ENCODE measurements around the gene MBD5.

Gene MBD5

DNA sequence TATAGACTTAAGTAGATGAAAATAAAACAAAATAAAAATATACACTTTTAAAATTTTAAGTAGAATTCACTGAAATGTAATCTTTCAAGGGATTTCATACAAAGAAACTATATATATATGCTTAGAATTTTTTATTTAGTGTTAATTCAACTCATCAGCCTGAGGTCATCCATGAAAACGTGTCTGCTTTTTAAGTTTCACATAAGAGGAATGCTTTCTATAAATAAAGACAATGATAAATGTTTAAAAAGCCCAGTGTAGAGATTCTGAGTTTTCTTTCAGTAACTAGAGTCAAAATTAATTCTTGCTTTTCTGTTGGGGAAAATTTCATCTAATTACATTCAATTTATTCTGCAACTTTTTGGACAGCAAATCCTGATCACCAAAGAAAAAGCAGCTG is 213.3 kb downstream of the MBD5 start:
- no peaks in the 10 kb centered on the region for H3K9me3 ChIP-seq
- in situ Hi-C loops (cut with MboI; ENCODE audit: low sequenced_read_pairs) = no loop called here
- H3K27me3 ChIP-seq (ENCODE audit: low read depth) = no peaks in the 10 kb centered on the region

DNA sequence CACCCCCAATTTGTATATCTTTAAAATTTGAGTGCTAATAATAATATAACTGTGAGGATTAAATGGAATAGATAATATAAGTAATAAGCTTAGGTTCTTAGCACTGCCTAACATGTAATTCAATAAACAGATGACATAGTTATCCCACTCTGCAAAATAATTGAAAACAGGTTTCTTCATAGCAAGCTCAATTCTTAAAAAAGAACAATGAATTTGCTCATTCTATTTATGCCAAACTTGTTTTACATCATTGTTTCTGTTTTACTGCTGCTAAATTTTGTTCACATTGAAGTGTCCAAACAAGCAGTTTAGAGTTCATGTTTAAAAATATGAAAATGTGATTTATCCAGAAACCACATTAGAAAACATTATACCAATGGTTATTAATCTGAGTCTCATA is 217.0 kb downstream of the MBD5 start:
- in situ Hi-C loops (cut with MboI; ENCODE audit: low sequenced_read_pairs) = no loop called here

More for the DNA sequence above, 213.3 kb downstream of the MBD5 start:
- H3K36me3 ChIP-seq (replicated peaks) = no peaks in the 10 kb centered on the region
- H3K4me3 ChIP-seq = no peak overlapping the region
- DNase-seq (ENCODE audit: low spot score in 2 of 2) = no peak
- H3K4me1 ChIP-seq = no peaks in the 10 kb centered on the region

DNA sequence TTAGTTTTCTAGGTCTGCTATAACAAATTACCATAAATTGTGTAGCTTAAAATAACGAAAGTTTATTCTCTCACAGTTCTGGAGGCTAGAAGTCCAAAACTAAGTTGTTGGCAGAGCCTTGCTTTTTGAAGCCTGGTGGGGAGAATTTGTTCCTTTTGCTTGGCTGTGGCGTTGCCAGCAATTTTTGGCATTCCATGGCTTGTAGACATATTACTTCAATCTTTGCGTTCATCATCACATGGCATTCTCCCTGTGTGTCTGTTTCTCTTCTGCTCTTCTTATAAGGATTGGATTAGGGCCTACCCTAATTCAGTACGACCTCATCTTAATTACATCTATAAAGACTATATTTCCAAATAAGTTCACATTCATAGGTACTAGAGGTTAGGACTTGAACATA is 217.7 kb downstream of the MBD5 start:
- H3K4me1 ChIP-seq = no peaks in the 10 kb centered on the region
- H3K4me3 ChIP-seq = no peak overlapping the region
- no peak for DNase-seq (ENCODE audit: low spot score in 2 of 2)
- no peaks in the 10 kb centered on the region for H3K27me3 ChIP-seq (ENCODE audit: low read depth)
- H3K9me3 ChIP-seq = no peaks in the 10 kb centered on the region; the same call in 1 of the 2 replicates
- no peaks in the 10 kb centered on the region for H3K36me3 ChIP-seq (replicated peaks)
- in situ Hi-C loops (cut with MboI; ENCODE audit: low sequenced_read_pairs) = no loop called here

More for the DNA sequence above, 217.0 kb downstream of the MBD5 start:
- Histone ChIP-seq H3K27me3 (ENCODE audit: low read depth) (no peaks in the 10 kb centered on the region), H3K4me1 (no peaks in the 10 kb centered on the region), H3K9me3 (no peaks in the 10 kb centered on the region; the same call in 1 of the 2 replicates), H3K4me3 (no peak overlapping the region), H3K36me3 (replicated peaks) (no peaks in the 10 kb centered on the region)
- DNase-seq (ENCODE audit: low spot score in 2 of 2) = no peak

DNA sequence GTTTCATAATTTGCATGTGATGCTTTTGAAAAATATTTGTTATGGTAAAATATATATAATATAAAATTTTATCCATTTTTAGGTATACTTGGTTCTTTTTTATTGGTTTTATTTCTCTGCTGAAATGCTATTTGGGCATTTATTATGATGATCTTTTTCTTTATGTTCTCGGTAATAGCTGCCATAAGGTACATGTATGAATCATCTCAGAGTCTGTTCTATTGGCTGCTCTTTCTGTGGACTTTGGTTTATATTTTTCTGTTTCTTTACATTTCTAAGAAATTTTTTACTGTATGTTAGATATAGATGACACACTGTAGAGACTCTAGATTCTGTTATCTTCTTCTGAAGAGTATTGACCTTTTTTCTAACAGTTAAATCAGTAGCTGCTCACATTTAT is 219.9 kb downstream of the MBD5 start:
- H3K27me3 ChIP-seq (ENCODE audit: low read depth) = no peaks in the 10 kb centered on the region
- no peak for DNase-seq (ENCODE audit: low spot score in 2 of 2)
- H3K4me1 ChIP-seq = no peaks in the 10 kb centered on the region
- in situ Hi-C loops (cut with MboI; ENCODE audit: low sequenced_read_pairs) = no loop called here
- no peaks in the 10 kb centered on the region; the same call in 1 of the 2 replicates for H3K9me3 ChIP-seq
- no peak overlapping the region for H3K4me3 ChIP-seq
- H3K36me3 ChIP-seq (replicated peaks) = no peaks in the 10 kb centered on the region

DNA sequence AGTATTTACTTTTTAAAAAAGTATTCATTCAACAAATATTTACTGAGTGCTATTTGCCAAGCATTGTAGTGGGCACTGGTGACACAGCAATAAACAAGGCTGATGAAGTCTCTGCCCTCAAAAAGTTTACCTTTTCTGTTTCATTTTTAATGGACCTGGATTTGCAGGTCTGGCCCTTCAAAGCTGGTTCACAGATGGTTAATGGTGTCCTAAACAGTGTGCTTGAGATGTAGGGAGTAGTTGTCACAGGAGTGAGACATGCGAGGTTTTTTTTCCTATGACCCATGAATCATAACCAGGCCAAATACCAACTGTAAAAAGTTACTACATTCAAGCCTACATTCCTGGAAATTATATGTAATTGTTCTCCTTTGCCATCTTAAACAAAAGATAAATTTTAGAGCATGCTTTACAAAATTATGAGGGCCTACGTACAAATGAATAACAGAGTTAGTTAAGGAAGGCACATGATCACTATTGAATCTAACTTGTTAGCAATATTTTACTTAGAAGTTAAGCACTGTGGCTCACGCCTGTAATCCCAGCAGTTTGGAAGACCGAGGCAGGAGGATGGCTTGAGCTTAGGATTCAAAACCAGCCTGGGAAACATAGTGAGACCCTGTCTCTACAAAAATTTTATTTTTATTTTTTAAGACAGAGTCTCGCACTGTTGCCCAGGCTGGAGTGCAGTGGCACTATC is 223.9 kb downstream of the MBD5 start:
- Histone ChIP-seq H3K36me3 (replicated peaks) (no peaks in the 10 kb centered on the region), H3K27me3 (ENCODE audit: low read depth) (no peaks in the 10 kb centered on the region), H3K9me3 (no peaks in the 10 kb centered on the region; the same call in 1 of the 2 replicates), H3K4me1 (no peaks in the 10 kb centered on the region), H3K4me3 (no peak overlapping the region)
- in situ Hi-C loops (cut with MboI; ENCODE audit: low sequenced_read_pairs) = no loop called here
- DNase-seq (ENCODE audit: low spot score in 2 of 2) = no peak

DNA sequence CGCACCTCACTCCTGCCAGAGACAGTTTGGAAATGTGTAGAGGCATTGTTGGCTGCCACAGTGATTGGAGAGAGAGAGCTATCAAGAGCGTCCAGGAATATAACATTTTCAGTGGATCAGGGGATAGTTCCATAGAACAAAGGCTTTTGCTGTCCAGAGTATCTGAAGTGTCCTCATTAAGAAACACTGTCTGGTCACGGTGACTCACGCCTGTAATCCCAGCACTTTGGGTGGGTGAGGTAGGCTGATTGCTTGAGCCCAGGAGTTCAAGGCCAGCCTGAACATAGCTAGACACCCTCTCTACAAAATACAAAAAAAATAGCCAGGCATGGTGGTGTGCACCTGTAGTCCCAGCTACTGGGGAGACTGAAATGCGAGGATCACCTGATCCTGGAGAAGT is 231.1 kb downstream of the MBD5 start:
- peaks cover 3% of the 10 kb centered on the region; the same call in 1 of the 2 replicates for H3K9me3 ChIP-seq
- H3K36me3 ChIP-seq (replicated peaks) = no peaks in the 10 kb centered on the region
- no peak for DNase-seq (ENCODE audit: low spot score in 2 of 2)
- in situ Hi-C loops (cut with MboI; ENCODE audit: low sequenced_read_pairs) = no loop called here
- H3K4me1 ChIP-seq = no peaks in the 10 kb centered on the region
- H3K27me3 ChIP-seq (ENCODE audit: low read depth) = no peaks in the 10 kb centered on the region
- no peak overlapping the region for H3K4me3 ChIP-seq

DNA sequence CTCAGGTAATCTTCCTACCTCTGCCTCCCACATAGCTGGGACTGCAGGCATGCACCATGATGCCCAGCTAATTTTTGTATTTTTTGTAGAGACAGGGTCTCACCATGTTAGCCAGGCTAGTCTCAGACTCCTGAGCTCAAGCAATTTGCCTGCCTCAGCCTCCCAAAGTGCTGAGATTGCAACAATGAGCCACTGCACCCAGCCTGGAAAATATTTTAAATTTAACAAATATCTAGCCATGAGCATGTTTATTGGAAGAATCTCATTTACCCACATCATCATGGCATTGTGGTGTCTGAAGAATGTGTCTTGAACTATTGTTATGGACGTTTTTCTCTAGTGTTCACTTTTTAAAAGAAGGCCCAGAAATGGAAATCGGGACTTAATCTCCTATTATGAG is 231.8 kb downstream of the MBD5 start:
- no peaks in the 10 kb centered on the region for H3K27me3 ChIP-seq (ENCODE audit: low read depth)
- H3K36me3 ChIP-seq (replicated peaks) = no peaks in the 10 kb centered on the region
- in situ Hi-C loops (cut with MboI; ENCODE audit: low sequenced_read_pairs) = no loop called here
- DNase-seq (ENCODE audit: low spot score in 2 of 2) = no peak
- no peak overlapping the region for H3K4me3 ChIP-seq
- H3K9me3 ChIP-seq = peaks cover 3% of the 10 kb centered on the region; the same call in 1 of the 2 replicates
- H3K4me1 ChIP-seq = no peaks in the 10 kb centered on the region

DNA sequence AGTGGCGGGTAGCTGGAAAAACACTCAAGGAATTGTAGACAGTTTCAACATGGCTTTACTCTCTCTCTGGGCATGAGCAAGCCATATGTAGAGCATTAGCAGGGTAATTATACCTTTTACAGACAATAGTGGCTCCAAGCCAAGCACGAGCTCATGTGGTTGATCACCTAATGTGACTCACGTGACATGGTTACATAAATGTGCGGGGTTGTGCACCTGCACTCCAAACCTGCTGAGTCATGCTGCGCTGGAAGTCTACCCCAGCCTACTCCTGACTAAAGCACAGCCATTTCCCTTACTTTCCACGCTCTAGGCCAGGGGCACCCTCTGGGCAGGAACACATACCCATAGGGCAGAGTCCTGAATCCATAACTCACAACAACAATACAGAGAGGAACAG is 232.8 kb downstream of the MBD5 start:
- H3K36me3 ChIP-seq (replicated peaks) = no peaks in the 10 kb centered on the region
- no peaks in the 10 kb centered on the region for H3K27me3 ChIP-seq (ENCODE audit: low read depth)
- no peaks in the 10 kb centered on the region for H3K4me1 ChIP-seq
- H3K9me3 ChIP-seq = peaks cover 3% of the 10 kb centered on the region; the same call in 1 of the 2 replicates
- DNase-seq (ENCODE audit: low spot score in 2 of 2) = no peak
- in situ Hi-C loops (cut with MboI; ENCODE audit: low sequenced_read_pairs) = no loop called here
- no peak overlapping the region for H3K4me3 ChIP-seq

DNA sequence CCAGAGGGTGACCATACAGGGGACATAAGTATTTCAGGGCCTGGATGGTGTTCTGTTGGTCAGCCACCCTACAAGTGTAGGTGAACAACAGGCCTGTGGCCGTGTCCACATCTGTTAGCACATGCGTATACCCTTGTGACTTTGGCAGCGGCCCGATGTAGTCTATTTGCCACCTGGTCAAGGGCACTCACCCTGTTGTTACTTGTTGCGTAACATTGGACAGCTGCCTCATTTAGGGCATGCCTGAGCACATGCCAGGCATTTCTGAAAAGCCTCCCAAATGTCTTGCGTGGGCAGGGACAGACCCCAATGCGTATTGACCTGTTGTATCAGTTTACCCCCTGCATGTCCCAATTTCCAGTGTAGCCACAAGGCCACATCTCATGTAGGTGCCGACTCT is 235.0 kb downstream of the MBD5 start:
- Histone ChIP-seq H3K9me3 (peaks cover 12% of the 10 kb centered on the region), H3K4me3 (no peak overlapping the region), H3K4me1 (no peaks in the 10 kb centered on the region), H3K27me3 (ENCODE audit: low read depth) (no peaks in the 10 kb centered on the region), H3K36me3 (replicated peaks) (no peaks in the 10 kb centered on the region)
- in situ Hi-C loops (cut with MboI; ENCODE audit: low sequenced_read_pairs) = no loop called here
- DNase-seq (ENCODE audit: low spot score in 2 of 2) = no peak

DNA sequence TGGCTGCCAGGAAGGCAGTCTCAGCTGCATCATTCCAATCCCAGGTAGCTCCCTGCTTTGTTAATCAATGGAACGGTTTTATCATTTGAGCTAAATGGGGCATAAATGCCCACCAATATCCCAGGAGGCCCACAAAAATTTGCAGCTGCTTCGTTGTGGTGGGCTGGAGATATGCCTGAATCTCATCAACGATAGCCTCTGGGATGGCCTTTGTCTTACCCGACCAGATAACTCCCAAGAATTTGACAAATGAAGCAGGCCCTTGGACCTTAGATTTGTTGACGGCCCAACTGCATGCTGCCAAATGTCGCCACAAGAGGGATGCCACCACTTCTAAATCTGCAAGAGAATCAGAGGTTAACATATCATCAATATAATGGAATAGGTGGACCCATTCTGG is 236.4 kb downstream of the MBD5 start:
- in situ Hi-C loops (cut with MboI; ENCODE audit: low sequenced_read_pairs) = no loop called here
- no peak overlapping the region for H3K4me3 ChIP-seq
- peaks cover 12% of the 10 kb centered on the region for H3K9me3 ChIP-seq
- no peaks in the 10 kb centered on the region for H3K36me3 ChIP-seq (replicated peaks)
- DNase-seq (ENCODE audit: low spot score in 2 of 2) = no peak
- no peaks in the 10 kb centered on the region for H3K27me3 ChIP-seq (ENCODE audit: low read depth)
- no peaks in the 10 kb centered on the region for H3K4me1 ChIP-seq

DNA sequence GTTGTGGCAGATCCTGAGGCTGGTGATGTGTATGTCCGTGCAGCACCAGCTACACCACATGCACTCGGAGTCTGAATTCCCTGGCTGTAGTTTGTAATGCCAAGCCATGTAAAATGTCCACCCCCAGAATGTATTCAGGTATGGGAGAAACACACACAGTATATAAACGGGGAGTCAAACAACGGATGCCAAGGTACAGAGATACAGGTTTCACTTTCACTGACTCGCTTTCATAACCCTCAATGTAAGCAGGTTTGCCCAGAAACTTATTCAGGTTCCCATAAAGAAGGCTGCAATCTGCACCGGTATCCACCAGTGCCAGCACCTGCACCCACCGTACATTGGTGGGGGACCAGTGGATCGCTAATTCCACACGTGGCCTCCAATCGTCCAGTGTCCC is 237.2 kb downstream of the MBD5 start:
- Histone ChIP-seq H3K27me3 (ENCODE audit: low read depth) (no peaks in the 10 kb centered on the region), H3K9me3 (peaks cover 12% of the 10 kb centered on the region), H3K36me3 (replicated peaks) (no peaks in the 10 kb centered on the region), H3K4me1 (no peaks in the 10 kb centered on the region), H3K4me3 (no peak overlapping the region)
- in situ Hi-C loops (cut with MboI; ENCODE audit: low sequenced_read_pairs) = no loop called here
- no peak for DNase-seq (ENCODE audit: low spot score in 2 of 2)

DNA sequence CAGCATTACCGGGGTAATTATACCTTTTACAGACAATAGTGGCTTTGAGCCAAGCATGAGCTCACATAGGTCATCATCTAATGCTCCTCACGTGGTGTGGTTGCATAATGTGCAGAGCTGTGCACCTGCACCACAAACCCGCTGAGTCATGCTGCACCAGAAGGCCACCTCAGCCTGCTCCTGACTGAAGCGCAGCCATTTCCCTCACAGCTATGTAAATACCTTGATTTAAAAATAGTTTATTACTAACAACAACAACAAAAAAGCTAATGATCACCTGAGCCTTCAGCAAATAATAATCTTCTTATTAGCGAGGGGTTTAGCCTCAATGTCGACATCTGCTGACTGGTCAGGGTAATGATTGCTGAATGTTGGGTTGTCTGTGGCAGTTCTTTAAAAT is 238.8 kb downstream of the MBD5 start:
- Histone ChIP-seq H3K4me3 (no peak overlapping the region), H3K9me3 (peaks cover 9% of the 10 kb centered on the region), H3K4me1 (no peaks in the 10 kb centered on the region), H3K36me3 (replicated peaks) (no peaks in the 10 kb centered on the region), H3K27me3 (ENCODE audit: low read depth) (no peaks in the 10 kb centered on the region)
- in situ Hi-C loops (cut with MboI; ENCODE audit: low sequenced_read_pairs) = no loop called here
- no peak for DNase-seq (ENCODE audit: low spot score in 2 of 2)

DNA sequence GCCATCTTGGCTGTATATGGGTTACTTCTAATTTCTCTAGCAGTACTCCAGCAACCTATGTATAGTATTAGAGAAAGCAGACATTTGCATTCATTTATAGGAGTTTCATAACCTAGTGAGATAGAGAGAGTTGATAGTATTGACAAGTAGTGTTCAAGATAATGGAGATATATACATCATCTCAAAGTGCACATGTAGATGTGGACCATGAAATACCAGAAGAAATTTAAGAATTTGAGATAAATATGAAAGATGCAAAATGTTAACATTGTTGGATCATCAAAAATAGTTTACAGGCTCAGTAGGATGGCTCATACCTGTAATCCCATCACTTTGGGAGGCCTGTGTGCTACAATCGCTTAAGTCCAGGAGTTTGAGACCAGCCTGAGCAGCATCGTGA is 243.0 kb downstream of the MBD5 start:
- Histone ChIP-seq H3K9me3 (peaks cover 9% of the 10 kb centered on the region), H3K4me1 (peaks cover 14% of the 10 kb centered on the region), H3K27me3 (ENCODE audit: low read depth) (no peaks in the 10 kb centered on the region), H3K4me3 (no peak overlapping the region), H3K36me3 (replicated peaks) (no peaks in the 10 kb centered on the region)
- no peak for DNase-seq (ENCODE audit: low spot score in 2 of 2)
- in situ Hi-C loops (cut with MboI; ENCODE audit: low sequenced_read_pairs) = no loop called here

DNA sequence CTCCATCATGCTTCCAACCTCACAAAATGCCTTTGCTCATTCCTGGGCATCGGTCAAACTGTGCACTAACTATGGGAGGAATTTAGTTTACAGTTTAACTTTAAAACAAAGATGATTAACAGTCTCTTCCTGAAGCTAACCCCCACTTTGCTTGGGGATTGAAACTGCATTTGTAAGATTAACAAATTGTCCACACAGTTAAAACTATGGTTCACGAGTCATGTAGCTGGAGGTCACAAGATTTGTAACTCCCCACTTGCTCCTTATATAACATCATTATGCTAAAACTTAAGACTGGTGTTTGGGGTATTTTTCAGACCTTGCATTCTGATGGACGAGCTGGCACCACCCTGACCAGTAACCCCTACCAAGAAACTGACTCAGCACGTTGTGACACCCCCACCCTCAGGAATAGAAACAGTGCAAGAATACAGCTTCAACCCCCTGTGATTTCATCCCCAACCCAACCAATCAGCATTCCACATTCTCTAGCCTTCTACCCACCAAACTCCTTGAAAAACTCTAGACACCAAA is 252.3 kb downstream of the MBD5 start:
- no peak for DNase-seq (ENCODE audit: low spot score in 2 of 2)
- H3K9me3 ChIP-seq = no peaks in the 10 kb centered on the region
- no peaks in the 10 kb centered on the region for H3K27me3 ChIP-seq (ENCODE audit: low read depth)
- no peak overlapping the region for H3K4me3 ChIP-seq
- H3K36me3 ChIP-seq (replicated peaks) = no peaks in the 10 kb centered on the region
- in situ Hi-C loops (cut with MboI; ENCODE audit: low sequenced_read_pairs) = no loop called here
- H3K4me1 ChIP-seq = no peaks in the 10 kb centered on the region

DNA sequence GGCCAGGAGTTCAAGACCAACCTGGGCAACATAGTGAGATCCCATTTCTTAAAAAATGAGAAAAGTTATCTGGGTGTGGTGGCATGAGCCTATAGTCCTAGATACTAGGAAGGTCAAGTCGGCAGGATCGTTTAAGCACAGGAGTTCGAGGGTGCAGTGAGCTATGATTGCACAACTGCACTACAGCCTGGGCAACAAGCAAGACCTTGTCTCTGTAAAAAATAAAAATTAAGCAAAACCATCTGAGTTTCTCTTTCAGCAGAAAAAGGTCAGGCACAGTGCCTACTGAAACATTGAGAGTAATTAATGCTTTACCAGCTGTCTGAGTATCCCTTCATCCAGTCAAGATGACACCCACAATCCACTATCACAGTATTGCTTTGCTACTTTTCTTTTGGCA is 258.3 kb downstream of the MBD5 start:
- Histone ChIP-seq H3K27me3 (ENCODE audit: low read depth) (no peaks in the 10 kb centered on the region), H3K4me1 (no peaks in the 10 kb centered on the region), H3K36me3 (replicated peaks) (no peaks in the 10 kb centered on the region), H3K4me3 (no peak overlapping the region), H3K9me3 (no peaks in the 10 kb centered on the region)
- no peak for DNase-seq (ENCODE audit: low spot score in 2 of 2)
- in situ Hi-C loops (cut with MboI; ENCODE audit: low sequenced_read_pairs) = no loop called here
